Smooth muscle cell (in vitro differentiated cells): Measurements from ENCODE around the gene HDGFL3. TPM values are rescaled to one million over a fixed set of nuclear protein-coding genes. Genes with fewer than 3 reads are reported as not detected.
A peak's percentile ranks its signal among the peaks of the same experiment; 100 is the strongest.

Experiments used
- DNase-seq: peaks from one replicate; lab custom pipeline; 2025; ENCODE audit not compliant: unreplicated experiment; lab: John Stamatoyannopoulos, UW
- H2AFZ ChIP-seq: fragments of 200-600 bp; sonication (generic); 2 replicates; pipeline ENCODE4 v1.6.0; 2016; ENCODE audit warnings: antibody characterized with exemption, low read depth, mild to moderate bottlenecking
- H3F3A ChIP-seq: fragments of 200-600 bp; sonication (generic); 2 replicates; pipeline ENCODE4 v1.6.0; 2017; ENCODE audit warnings: antibody characterized with exemption, low read depth
- H3K27ac ChIP-seq: fragments of 200-600 bp; sonication (generic); 2 replicates; pipeline ENCODE4 v1.5.1; 2016; ENCODE audit warnings: low read depth, mild to moderate bottlenecking
- H3K27me3 ChIP-seq: fragments of 200-600 bp; sonication (generic); 2 replicates; pipeline ENCODE4 v1.6.1; 2016; ENCODE audit warnings: low read depth, mild to moderate bottlenecking
- H3K36me3 ChIP-seq: fragments of 200-600 bp; sonication (generic); 2 replicates; pipeline ENCODE4 v1.5.1; 2016; ENCODE audit warnings: low read depth
- H3K4me1 ChIP-seq: fragments of 200-600 bp; sonication (generic); 2 replicates; pipeline ENCODE4 v1.5.1; 2016; ENCODE audit warnings: low read depth
- H3K4me2 ChIP-seq: fragments of 200-600 bp; sonication (generic); 2 replicates; pipeline ENCODE4 v1.6.0; 2016; ENCODE audit warnings: mild to moderate bottlenecking
- H3K4me3 ChIP-seq: fragments of 200-600 bp; sonication (generic); 2 replicates; pipeline ENCODE4 v1.5.1; 2016; ENCODE audit warnings: mild to moderate bottlenecking
- H3K79me2 ChIP-seq: fragments of 200-600 bp; sonication (generic); 2 replicates; pipeline ENCODE4 v1.6.0; 2016; ENCODE audit warnings: low read depth, mild to moderate bottlenecking
- H3K9ac ChIP-seq: fragments of 200-600 bp; sonication (generic); 2 replicates; pipeline ENCODE4 v1.6.0; 2016; ENCODE audit warnings: low read depth
- H3K9me3 ChIP-seq: fragments of 200-600 bp; sonication (generic); replicated peaks from 2 replicates; pipeline ENCODE4 v1.5.1; 2016; ENCODE audit warnings: low read depth
- H4K20me1 ChIP-seq: fragments of 200-600 bp; sonication (generic); 2 replicates; pipeline ENCODE4 v1.6.0; 2016; ENCODE audit warnings: low read depth
- CTCF ChIP-seq: fragments of 200-600 bp; sonication (generic); IDR thresholded peaks from 2 replicates; pipeline ENCODE4 v1.5.1; 2017; ENCODE audit warnings: borderline replicate concordance, mild to moderate bottlenecking, antibody characterized with exemption; ENCODE audit not compliant: insufficient read depth, poor library complexity, severe bottlenecking
- WGBS: methylation state at CpG from one replicate; pipeline ENCODE4 v1.1.7; 2016; ENCODE audit warnings: low lambda C conversion rate; 5-methylcytosine and 5-hydroxymethylcytosine counted together
- polyA plus RNA-seq: library from polyadenylated mRNA; unstranded; fragments of >200 nt; fragmentation: Nextera tagmentation; extraction: Ambion mirVana; gene quantifications from 2 replicates; pipeline ENCODE4 v1.2.1, GENCODE V29; 2016
- total RNA-seq: library from RNA; depleted of rRNA; stranded (reverse); fragments of >200 nt; gene quantifications from 2 replicates; pipeline ENCODE4 v1.2.3, GENCODE V29; 2014

HDGFL3 gene
- total and polyA plus RNA-seq, 2 experiments from 2014 or later: 36.2 to 62.5 TPM

GRCh38 chr15:83107841-83108181 lies 99.8 kb downstream of the HDGFL3 start:
- 38% methylated on average over 23 of the region's 30 CpGs for WGBS
- peaks cover 69% of the 10 kb centered on the region for H3K27me3 ChIP-seq

GRCh38 chr15:83106994-83107840 lies 100.4 kb downstream of the HDGFL3 start, which contains the start of gene TM6SF1:
TSS of gene TM6SF1 (plus strand) at chr15:83107645. CDS start at chr15:83107681, 36 bp downstream.
- Histone ChIP-seq H3K79me2 (no peaks in the 10 kb centered on the region), H2AFZ (no peak within 1 kb of the TSS), H3K27ac (no peak within 1 kb of the TSS), H3K4me3 (peak within 1 kb of the TSS; percentile 48), H3K9me3 (no peaks in the 10 kb centered on the region), H3K27me3 (peaks cover 75% of the 10 kb centered on the region), H3K36me3 (no peaks in the 10 kb centered on the region), H3F3A (no peaks in the 10 kb centered on the region), H4K20me1 (no peaks in the 10 kb centered on the region), H3K4me1 (peaks cover 4% of the 10 kb centered on the region), H3K4me2 (peak within 1 kb of the TSS; percentile 87), H3K9ac (no peak within 1 kb of the TSS)
- no peak for TF ChIP-seq CTCF
- 5% methylated on average over 45 of the region's 97 CpGs for WGBS
- DNase-seq: no peak

More at GRCh38 chr15:83107841-83108181, 99.8 kb downstream of the HDGFL3 start:
- Histone ChIP-seq H2AFZ (no peak overlapping the region), H3K9me3 (no peaks in the 10 kb centered on the region), H3K4me3 (peak overlapping the region; percentile 48), H3F3A (no peaks in the 10 kb centered on the region), H3K36me3 (no peaks in the 10 kb centered on the region), H3K79me2 (no peaks in the 10 kb centered on the region), H3K27ac (no peak overlapping the region), H3K4me1 (peaks cover 4% of the 10 kb centered on the region), H4K20me1 (no peaks in the 10 kb centered on the region), H3K4me2 (peak overlapping the region; percentile 87), H3K9ac (no peak overlapping the region)
- TF ChIP-seq CTCF: no peak
- DNase-seq: no peak

GRCh38 chr15:83105440-83105839 lies 102.2 kb downstream of the HDGFL3 start:
- no peaks in the 10 kb centered on the region for H3K36me3 ChIP-seq
- peaks cover 4% of the 10 kb centered on the region for H3K4me1 ChIP-seq
- no peak overlapping the region for H2AFZ ChIP-seq
- no peak overlapping the region for H3K4me3 ChIP-seq
- H3K9me3 ChIP-seq: no peaks in the 10 kb centered on the region
- DNase-seq: no peak
- 93% methylated on average over 1 of the region's 1 CpG for WGBS
- H3K4me2 ChIP-seq: no peak overlapping the region
- no peak overlapping the region for H3K9ac ChIP-seq
- H3K27ac ChIP-seq: no peak overlapping the region
- no peaks in the 10 kb centered on the region for H3F3A ChIP-seq
- H3K79me2 ChIP-seq: no peaks in the 10 kb centered on the region
- no peak for TF ChIP-seq CTCF
- H4K20me1 ChIP-seq: no peaks in the 10 kb centered on the region
- peaks cover 88% of the 10 kb centered on the region for H3K27me3 ChIP-seq
